GM18861 (cell line): ENCODE results near the gene CC2D2A.

Experiments
- ATAC-seq: cut with Tn5 transposase; IDR thresholded peaks from one replicate; pipeline ENCODE4 v1.9.1; 2021; ENCODE audit not compliant: unreplicated experiment

CC2D2A gene

DNA sequence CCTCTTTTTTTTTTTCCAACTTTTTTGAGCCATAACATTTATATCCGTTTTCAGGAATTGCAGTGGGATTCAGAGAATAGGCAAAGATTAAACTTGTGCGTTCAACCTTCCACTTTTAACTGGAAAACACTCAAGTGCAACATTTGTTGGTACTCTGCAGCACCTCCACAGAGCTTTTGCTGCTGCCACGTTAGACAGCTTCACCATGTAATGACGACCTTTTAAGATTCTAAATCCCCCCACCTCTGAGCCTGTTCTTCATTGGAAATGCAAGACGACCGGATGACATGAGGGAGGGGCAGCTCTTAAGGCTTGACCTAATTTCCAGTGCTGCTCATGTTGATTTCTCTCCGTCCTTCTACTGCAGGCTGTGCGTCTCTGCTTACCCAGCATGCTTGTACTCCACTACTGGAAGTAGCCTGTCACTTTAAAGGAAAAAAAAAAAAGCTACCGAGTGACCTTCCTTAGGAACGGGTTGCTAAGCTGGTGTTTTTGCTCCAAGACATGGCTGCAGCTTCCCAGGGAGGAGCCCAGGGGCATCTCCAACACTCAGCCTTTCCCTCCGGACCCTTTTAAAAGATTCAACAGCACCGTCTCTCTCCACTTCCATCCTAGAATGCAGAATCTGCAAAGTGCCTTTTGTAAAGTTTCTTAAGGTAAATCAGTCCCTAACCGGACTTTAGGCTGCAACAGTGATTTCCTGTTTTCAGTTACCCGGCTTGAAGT lies at the start of gene CC2D2A:
Gene CC2D2A (plus strand): TSS at position 481 of the 726 bp plus-strand sequence. CDS start 6,051 bp downstream, outside the sequence.
- no peak for ATAC-seq

DNA sequence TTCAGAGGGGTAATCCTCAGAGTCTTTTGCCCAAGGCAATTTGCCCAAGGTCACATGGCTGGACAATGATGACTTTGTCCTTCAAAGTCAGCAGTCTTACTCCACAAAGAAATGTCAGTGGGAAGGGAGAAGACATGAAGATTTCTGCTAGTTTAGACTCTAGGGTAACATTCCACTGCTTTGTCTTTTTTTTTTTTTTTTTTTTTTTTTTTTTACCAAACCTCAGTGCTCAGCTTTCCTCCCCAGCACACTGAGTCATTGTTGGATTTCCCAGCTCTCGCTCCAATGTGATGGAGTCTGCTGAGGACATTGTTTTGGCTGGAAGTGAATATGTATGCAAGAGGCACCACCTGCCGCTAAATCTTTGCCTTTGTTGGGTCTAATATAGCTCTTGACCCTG lies 49.0 kb upstream of the CC2D2A start:
- ATAC-seq = no peak

DNA sequence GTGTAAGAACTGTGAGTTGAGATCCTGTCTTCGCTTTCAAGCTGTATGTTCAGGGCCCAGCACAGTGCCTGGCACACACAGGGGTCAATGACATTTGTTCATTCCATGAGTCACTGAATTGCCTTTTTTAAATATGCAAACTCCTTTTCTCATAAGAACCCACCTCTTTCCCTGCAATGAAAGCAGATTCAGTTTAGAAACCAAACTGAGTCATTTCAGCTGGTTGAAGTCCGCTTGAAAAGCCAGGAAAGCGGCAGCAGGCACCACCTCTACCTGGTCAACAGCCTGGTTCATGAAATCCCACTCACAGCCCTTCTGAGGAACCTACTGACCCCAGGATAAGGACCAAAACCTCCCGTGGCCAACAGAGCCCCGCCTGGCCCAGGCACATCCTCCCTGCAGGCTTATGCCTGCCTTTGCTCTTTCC lies 46.4 kb upstream of the CC2D2A start:
- no peak for ATAC-seq

DNA sequence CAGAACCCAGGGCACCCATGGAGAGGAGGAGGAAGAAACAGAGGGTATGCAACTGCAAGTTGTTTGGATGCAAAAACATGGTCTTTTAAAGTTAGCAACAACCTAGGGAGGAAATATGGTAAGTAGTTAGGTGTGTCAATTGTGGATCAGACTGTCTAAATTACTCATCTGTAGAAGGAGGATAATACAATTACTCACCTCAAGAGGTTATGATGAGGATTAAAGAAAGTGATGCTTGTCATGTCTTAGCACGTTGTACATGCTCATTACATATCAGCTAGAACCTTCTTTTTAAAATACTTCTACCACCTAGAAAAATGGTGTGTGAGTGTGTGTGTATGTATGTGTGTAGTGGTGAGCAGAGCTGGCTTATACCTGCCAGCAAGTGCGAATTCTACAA lies 44.2 kb upstream of the CC2D2A start:
- ATAC-seq = no peak

DNA sequence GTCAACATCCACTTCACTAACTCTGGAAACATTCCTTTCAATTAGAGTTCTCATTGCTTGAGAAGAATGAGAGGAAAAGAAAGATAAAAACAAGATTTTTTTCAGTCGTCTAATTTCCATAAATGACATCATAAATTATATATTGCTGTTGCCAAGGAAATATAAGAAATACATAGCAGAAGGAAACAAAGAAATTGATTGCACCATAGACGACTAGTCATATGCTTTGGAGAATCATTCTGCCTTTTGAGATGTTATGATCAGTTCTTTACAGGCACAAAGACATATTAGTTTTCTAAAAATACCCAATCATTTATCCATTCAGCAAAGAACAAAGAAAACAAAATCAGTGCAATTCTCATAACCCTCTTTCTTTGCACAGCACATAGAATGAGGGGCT lies 42.5 kb upstream of the CC2D2A start:
- no peak for ATAC-seq

DNA sequence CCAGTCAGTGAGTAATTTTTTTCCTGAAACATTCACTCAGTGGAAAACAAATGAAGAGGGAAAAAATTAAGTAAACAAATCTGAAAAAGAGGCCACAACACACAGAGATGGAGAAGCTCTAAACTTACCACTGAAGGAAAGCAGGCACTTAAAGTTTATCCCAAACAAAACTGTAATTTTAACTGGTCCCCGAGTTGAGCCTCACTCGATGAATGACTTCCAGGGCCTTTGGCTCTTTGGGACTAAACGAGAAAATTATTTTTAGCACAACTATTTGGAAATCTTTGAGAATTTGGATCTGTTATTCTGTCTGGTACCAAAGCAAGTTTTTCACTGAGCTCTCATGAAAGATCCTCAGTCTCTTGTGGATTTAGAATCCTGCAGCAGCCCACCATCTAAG lies 42.0 kb upstream of the CC2D2A start, which contains the start of gene C1QTNF7:
Gene C1QTNF7 (plus strand): TSS at position 333 of the 400 bp plus-strand sequence. CDS start 7,711 bp downstream, outside the sequence.
- ATAC-seq = no peak

DNA sequence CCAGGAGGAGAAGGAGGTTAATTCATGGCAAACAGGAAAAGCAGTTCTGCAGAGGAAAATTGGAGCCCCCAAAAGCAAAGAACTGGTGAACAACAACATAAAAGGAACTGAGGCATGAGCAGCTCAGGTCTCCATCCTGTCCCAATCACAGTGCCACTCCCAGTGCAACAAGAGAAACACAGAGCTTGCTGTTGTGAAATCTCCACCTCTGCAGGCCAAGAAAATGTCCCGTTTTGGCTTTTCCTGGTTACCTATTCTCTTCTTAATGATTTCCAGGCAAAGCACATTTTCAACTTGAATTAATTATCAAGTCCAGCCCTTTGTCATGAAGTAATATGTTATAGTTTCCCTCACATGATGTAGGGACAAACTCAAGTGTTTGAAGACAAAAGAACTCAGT lies 41.1 kb upstream of the CC2D2A start:
- no peak for ATAC-seq

DNA sequence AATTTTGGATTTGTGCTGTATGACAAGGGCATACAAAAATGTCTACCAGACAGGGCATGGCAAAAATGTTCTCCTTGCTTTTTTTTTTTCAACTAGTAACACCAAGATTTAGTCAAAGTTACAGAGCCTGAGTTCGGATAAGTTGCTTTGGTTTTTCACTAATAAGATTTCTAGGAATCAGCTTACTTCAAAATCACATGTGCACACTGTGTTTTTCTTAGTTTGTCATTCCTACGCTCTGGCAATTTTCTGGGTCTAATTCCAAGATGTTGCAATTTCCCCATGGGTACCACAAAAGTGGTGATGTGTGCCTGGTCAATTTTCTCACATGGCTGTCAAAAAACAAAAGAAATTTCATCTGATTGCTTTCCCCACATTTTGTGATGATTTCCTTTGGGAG lies 35.6 kb upstream of the CC2D2A start:
- ATAC-seq = no peak

DNA sequence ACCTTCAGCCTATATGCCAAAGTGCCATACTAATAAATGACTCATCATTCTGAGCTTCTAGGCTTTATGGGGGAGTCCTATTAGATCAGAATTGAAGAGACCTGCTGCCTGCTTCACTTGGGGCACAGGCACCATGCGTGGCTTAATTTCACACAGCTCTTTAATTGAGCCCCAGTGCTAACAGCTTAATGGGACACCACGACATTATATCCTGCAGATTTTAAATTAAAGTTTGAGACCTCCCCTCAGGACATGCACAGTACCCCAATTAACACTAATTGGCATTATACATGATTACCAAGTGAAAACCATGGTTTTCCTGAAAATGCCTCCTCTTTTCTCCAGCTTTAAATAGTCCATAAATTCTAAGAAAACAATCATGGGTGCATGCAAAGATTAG lies 35.0 kb upstream of the CC2D2A start:
- no peak for ATAC-seq

DNA sequence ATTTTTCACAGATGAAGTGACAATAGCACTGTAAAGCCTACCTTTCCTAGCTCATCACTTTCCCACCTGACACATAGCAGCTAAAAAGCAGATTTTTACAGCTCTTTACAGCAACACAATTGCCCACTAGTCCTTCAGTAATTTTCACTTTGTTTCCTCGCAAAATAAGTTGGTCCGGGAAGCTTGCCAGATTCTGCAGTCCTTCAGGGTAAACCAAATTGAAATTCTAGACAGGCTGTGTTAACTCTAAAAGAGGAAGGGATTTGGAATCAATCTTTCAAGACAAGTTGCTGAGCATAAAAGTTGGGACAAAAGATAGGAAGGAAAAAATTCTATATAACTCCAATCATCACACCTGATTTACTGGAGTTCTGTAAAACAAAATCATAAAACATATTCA lies 33.2 kb upstream of the CC2D2A start:
- no peak for ATAC-seq

DNA sequence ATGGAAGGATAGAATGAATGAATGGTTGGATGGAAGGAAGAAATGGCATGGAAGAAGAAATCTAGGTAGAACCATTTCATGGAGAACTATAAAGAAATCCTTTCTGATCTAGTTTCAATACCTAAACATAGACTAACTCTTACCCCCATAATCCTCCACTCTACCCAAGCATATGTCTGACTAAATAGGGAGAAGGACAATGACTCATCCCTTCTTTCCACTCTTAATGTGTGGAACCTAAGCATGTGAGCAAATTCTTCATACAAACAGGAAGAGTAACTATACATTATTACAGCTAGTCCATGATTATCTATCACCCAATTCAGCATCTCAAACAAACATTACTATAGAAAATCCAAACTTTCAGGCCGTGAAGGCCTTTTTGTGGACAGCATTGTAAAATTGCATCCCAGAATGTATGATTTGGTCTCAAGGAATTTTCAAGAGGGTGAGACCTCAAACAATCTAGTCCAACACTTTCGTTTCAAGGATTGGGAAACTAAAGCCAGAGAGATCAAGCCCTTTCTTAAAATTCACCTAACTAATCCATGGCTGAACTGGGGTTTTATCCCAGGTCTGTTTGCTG lies 30.6 kb upstream of the CC2D2A start:
- ATAC-seq = no peak

DNA sequence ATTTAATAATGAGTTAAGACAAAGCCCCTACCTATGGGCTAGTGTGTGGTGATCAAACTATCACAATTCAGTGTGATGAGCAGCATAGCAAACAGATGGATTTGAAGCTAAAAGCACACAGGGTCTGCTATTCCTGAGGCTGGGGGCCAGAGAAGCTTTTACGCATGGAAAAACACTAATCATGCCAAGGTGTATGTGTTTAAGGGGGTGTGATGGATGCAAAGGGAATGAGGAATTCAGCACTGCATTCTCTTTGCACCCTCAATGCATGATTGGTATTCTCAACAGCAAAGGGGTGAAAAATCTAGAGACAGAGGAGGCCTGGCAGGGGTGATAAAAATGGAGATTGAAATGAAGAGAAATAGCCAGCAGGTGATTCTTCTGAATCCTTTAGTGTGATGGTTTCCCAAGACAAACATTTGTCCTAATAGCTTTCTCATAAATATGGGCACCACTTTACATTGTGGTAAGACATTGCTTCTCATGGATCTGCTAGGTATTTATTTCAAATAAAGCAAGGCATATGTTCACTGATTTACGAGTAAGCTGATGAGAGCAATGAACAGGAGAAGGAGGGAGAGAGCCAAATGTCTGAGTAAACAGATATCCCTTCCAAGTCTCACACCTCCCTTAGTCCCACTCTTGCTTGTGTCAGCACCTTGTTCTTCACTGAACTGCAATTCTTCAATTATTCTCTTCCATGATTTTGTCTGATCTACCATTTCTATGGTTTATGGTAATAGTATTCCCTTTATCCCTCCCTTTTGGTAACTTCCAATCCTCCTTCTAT lies 26.1 kb upstream of the CC2D2A start:
- ATAC-seq = no peak

DNA sequence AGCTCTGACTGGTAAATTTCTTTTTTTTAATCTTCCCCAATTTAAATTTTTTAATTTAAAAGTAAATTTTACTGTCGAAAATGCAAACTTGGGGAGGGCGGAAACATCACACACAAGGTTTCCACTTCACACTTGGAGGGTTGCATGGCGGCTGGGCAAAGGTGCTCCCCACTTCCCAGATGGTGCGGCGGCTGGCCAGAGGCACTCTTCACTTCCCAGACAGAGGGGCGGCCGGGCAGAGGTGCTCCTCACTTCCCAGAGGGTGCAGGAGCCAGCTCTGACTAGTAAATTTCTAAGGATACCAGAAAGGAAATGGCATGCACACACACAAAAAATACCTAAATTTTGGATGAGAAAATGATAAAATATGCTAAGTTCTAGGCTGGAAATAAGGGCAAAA lies 25.4 kb upstream of the CC2D2A start:
- ATAC-seq = no peak

DNA sequence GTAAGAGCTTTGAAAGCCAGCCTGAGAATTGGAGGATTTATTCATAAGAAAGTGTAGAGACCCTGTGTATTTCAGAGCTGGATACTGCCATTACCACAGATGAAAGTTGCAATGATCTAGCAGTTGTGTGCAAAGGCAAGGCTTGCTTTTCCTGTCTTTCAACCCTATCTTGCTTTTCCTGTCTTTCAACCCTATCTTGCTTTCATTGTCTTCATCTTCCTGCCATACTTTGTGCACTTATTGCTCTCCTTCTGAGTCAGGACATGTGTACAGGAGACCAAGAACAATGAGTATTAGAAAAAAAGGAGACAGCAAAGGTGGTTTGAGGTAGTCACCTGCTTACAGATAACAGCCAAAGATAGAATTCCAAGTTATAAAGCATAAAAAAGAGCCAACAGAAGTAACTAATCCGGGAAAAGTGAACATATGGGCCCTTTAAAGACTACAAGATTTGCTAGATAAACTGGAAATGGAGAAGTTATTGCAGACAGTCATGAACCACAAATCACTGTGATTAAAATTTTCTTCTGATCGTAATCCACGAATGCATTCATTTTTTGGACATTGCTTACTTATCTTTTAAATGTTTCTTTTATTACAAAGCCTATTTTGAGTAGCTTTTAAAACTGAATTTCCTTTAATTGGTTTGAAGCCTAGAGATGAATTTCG lies 24.7 kb upstream of the CC2D2A start:
- no peak for ATAC-seq

DNA sequence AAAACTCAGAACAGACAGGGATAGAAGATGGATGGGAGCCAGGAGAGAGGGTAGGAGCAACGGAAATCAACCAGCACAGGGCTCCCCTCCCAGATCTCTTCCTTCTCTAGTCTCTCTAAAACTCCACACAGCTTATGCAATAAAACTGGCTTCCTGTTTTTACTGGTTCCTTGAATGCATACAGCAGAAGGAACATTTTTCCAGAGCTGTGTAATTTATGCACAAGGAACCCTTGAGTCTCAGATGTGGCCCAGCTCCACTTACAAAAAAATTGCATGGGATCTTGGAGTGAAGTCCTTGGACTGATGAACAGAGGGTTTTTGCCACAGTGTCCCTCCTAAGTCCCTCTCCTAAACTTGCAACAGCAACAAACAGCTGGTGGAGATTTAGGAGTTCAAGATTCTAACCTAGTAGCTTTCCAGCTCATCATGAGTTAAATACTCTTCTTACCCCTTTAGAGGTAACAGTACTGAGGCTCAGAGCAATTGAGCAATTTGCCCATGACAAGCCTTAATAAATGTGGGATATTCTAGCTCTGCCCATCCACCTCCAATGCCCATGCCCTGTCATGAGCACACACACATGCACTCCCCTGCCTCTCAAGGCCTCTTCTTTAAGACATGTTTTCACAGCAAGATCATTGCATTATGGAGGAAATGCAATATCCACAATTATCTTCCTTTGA lies 18.4 kb upstream of the CC2D2A start:
- ATAC-seq = no peak

DNA sequence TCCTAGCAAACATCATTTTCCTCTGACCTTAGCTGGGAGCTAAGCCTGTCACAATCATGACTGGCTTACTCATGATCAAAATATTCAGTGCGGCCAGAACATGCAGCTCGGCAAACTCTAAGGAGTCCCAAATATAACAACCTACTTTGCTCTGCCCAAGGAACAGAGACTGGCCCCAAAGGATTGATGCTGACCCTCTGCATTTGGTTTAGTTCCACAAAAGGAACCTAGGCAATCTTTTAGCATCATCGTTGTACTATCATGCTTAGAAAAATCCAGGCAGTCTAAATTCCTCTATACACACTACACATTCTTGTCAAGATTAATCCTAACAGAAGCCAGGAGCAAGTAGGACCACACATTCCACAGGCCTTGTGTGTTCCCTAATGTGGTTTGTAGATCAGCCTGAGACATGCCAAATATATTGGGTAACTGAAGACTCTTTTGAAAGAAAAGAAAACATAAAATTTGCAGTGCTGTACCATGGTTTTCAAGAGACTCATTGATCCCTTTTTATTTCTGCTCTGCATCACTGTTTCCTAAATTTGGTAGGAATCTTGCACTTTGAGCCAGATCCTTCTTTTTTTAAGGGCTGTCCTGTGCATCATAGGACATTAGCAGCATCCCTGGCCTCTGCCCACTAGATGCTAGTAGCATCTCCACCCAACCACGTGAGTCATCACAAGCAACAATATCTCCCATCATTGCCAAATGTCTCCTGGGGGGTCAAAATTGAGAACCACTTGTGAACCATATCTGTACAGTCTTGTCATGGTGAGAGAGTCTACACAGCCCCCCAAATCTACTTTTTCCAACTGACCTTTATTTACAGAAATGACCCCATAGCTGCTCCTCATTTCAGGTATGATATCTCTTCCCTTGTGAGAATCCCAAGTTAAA lies 17.6 kb upstream of the CC2D2A start:
- ATAC-seq = no peak

DNA sequence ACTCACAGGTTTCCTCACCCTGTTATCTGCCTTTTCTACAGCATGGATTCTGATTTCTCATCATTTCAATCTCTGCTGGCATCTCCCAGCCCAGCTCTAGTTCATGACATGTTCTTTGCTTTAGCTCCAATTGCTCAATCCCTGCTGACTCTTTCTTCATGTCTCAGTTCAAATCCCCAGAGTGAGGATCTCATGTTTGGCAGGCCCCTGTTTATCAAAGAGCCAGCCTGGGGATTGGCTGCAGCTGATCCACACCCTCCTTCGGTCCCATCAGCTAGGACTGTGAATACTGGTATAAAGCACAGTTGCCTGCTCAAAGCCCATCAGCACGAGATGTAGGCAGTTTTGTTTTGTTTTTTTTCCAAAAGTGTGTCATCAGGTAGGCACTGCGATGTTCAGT lies 14.4 kb upstream of the CC2D2A start:
- ATAC-seq = no peak

DNA sequence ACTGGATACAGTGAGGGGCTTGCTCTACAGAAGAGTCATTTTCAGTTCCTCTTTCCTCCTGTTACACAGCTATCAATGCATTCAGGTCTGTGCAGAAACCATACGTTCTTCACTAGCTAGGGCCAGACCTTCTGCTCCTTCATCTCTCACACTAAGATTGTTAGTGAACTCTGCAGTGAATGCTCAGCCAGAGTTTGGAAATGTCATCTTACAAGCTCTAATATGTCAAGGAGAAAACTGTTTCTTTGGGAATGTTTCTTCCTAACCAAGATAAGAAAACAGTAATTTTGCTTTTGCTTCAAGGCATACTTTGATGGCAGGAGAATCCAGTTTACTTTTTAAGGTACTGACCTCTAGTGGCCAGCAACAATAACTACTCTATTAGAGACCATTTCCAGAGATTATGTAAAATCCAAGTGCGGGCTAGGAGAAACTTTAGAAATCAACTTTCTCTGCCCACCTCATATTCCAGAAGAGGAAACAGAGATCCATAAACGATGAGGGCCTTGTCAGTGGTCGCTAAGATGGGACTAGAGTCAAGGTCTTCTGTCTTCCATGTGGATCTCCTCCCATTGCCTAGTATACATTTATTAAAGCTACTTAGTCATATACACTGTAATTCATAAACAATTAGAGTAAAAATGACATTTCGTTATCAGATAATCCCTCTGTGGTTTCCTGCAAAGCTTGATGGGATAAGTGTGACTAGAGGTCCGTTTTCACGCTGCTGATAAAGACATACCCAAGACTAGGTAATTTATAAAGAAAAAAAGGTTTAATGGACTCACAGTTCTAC lies 12.1 kb upstream of the CC2D2A start:
- peak; percentile 95 for ATAC-seq

DNA sequence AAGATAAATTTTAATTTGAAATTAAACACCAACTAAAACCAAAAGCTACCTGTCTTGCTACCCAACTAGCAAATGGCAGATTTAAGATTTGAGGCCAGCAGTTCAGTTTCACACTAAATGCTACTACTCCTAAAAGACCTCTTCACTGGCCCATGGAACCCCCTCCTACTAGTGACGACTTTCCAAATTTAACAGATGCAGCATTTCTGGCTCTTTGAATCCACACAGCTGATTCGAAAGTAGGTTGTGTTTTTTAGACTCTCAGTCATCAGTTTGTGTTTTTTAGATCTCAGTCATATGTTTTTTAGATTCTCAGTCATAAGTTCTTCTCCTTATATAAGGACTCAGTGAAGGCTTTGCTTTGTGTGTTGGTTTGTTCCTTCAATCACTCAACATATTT lies 11.1 kb upstream of the CC2D2A start:
- ATAC-seq = no peak
